WTC11 (cell line): ENCODE results near the gene MAGEB17. TPM values are rescaled to one million over a fixed set of nuclear protein-coding genes. Genes with fewer than 3 reads are reported as not detected.

ENCODE experiments used
- ATAC-seq: fragments of 200-7000 bp; cut with Tn5 transposase; 2 replicates; pipeline ENCODE4 v1.10.0; 2021; ENCODE audit warnings: mild to moderate bottlenecking, moderate library complexity
- CTCF ChIA-PET: fragments of 300-600 bp; sonication (Branson Sonifier 250); formaldehyde crosslinking; loops from one replicate; lab custom pipeline; 2021; ENCODE audit warnings: antibody characterized with exemption; lab: Charles Lee
- POLR2A ChIA-PET: fragments of 350-600 bp; sonication (Branson Sonifier 250); formaldehyde crosslinking; loops from one replicate; lab custom pipeline; 2021; ENCODE audit warnings: antibody characterized with exemption; lab: Charles Lee
- DNase-seq: peaks from one replicate; pipeline ENCODE4 v3.0.0; 2021; ENCODE audit warnings: low spot score
- H3K27ac Mint-ChIP-seq: 2 replicates; pipeline ENCODE4 v1.8.0; 2021; ENCODE audit warnings: mixed read lengths
- H3K27me3 Mint-ChIP-seq: 2 replicates; pipeline ENCODE4 v1.8.0; 2021; ENCODE audit warnings: low read depth, mild to moderate bottlenecking, moderate library complexity, mixed read lengths
- H3K36me3 Mint-ChIP-seq: 2 replicates; pipeline ENCODE4 v1.8.0; 2021; ENCODE audit warnings: mixed read lengths
- H3K4me1 Mint-ChIP-seq: 2 replicates; pipeline ENCODE4 v1.8.0; 2022; ENCODE audit warnings: mixed read lengths
- H3K4me3 Mint-ChIP-seq: 2 replicates; pipeline ENCODE4 v1.8.0; 2021; ENCODE audit warnings: mild to moderate bottlenecking, moderate library complexity, mixed read lengths
- H3K9me3 Mint-ChIP-seq: 2 replicates; pipeline ENCODE4 v1.8.0; 2021; ENCODE audit warnings: mixed read lengths
- AFF4 ChIP-seq: sonication (generic); formaldehyde crosslinking; IDR thresholded peaks from 2 replicates; pipeline ENCODE4 v1.8.1; 2023; ENCODE audit warnings: mild to moderate bottlenecking, missing genetic modification reagents, borderline replicate concordance
- ATF1 ChIP-seq: sonication (generic); formaldehyde crosslinking; IDR thresholded peaks from 2 replicates; pipeline ENCODE4 v1.8.1; 2023; ENCODE audit warnings: mild to moderate bottlenecking, moderate library complexity, missing genetic modification reagents
- ATF2 ChIP-seq: sonication (generic); formaldehyde crosslinking; IDR thresholded peaks from 2 replicates; pipeline ENCODE4 v1.8.1; 2022; ENCODE audit warnings: low read depth, missing genetic modification reagents, borderline replicate concordance
- ATF3 ChIP-seq: sonication (generic); formaldehyde crosslinking; conservative IDR thresholded peaks from 2 replicates; pipeline ENCODE4 v1.8.1; 2022; ENCODE audit warnings: mild to moderate bottlenecking, missing genetic modification reagents
- CREB1 ChIP-seq: sonication (generic); formaldehyde crosslinking; IDR thresholded peaks from 2 replicates; pipeline ENCODE4 v1.8.0; 2023; ENCODE audit warnings: mild to moderate bottlenecking, missing genetic modification reagents
- FOXP4 ChIP-seq: sonication (generic); formaldehyde crosslinking; IDR thresholded peaks from 2 replicates; pipeline ENCODE4 v1.8.0; 2022; ENCODE audit warnings: mild to moderate bottlenecking, missing genetic modification reagents
- IRF1 ChIP-seq: sonication (generic); formaldehyde crosslinking; IDR thresholded peaks from 2 replicates; pipeline ENCODE4 v1.8.0; 2023; ENCODE audit warnings: missing genetic modification reagents
- JUN ChIP-seq: sonication (generic); formaldehyde crosslinking; IDR thresholded peaks from 2 replicates; pipeline ENCODE4 v1.8.0; 2023; ENCODE audit warnings: mild to moderate bottlenecking, missing genetic modification reagents
- MYBL2 ChIP-seq: sonication (generic); formaldehyde crosslinking; IDR thresholded peaks from 2 replicates; pipeline ENCODE4 v1.8.1; 2023; ENCODE audit warnings: mild to moderate bottlenecking, moderate library complexity, missing genetic modification reagents
- PRDM15 ChIP-seq: sonication (generic); formaldehyde crosslinking; IDR thresholded peaks from 2 replicates; pipeline ENCODE4 v1.8.0; 2022; ENCODE audit warnings: missing genetic modification reagents
- SMAD4 ChIP-seq: sonication (generic); formaldehyde crosslinking; IDR thresholded peaks from 2 replicates; pipeline ENCODE4 v1.8.0; 2022; ENCODE audit warnings: mild to moderate bottlenecking, missing genetic modification reagents
- SOX15 ChIP-seq: fragments of 250-450 bp; sonication (Bioruptor Pico); IDR thresholded peaks from 2 replicates; pipeline ENCODE4 v1.9.0; 2021; ENCODE audit warnings: mild to moderate bottlenecking
- TEAD4 ChIP-seq: sonication (generic); formaldehyde crosslinking; IDR thresholded peaks from 2 replicates; pipeline ENCODE4 v1.8.0; 2022; ENCODE audit warnings: mild to moderate bottlenecking, missing genetic modification reagents
- ZNF263 ChIP-seq: sonication (generic); formaldehyde crosslinking; IDR thresholded peaks from 2 replicates; pipeline ENCODE4 v1.8.1; 2022; ENCODE audit warnings: low read depth, mild to moderate bottlenecking, moderate library complexity, missing genetic modification reagents
- ZNF671 ChIP-seq: fragments of 250-450 bp; sonication (Bioruptor Pico); IDR thresholded peaks from 2 replicates; pipeline ENCODE4 v1.8.0; 2021; ENCODE audit warnings: mild to moderate bottlenecking
- total RNA-seq: library from RNA; stranded (reverse); gene quantifications from 3 replicates; pipeline ENCODE4 v1.2.3, GENCODE V29; 2021

The MAGEB17 gene
- total RNA-seq, 1 experiment from 2014 or later: 0.63 TPM

- no peak for TF ChIP-seq PRDM15 (CRISPR knock-in tag)
Observed at GRCh38 chrX:16187024-16187760, 19.9 kb downstream of the MAGEB17 start (continued).

- peaks cover 59% of the 10 kb centered on the region for H3K4me1 Mint-ChIP-seq
- H3K36me3 Mint-ChIP-seq: no peaks in the 10 kb centered on the region
- peaks cover 6% of the 10 kb centered on the region; the same call in 1 of the 2 replicates for H3K9me3 Mint-ChIP-seq
- CTCF ChIA-PET: no interaction called here
- no peak for ATAC-seq
- no peak for DNase-seq
- no peak for TF ChIP-seq AFF4 (CRISPR knock-in tag)
- TF ChIP-seq JUN: no peak
- no peak for TF ChIP-seq FOXP4 (CRISPR knock-in tag)
- TF ChIP-seq CREB1 (CRISPR knock-in tag): no peak
- no peak for TF ChIP-seq ZNF671 (CRISPR knock-in tag)
- TF ChIP-seq MYBL2: no peak
- no peak for TF ChIP-seq ATF3 (CRISPR knock-in tag)
- TF ChIP-seq SOX15 (CRISPR knock-in tag): no peak
- TF ChIP-seq SMAD4 (CRISPR knock-in tag): no peak
- TF ChIP-seq PRDM15 (CRISPR knock-in tag): no peak
- TF ChIP-seq ZNF263: no peak
- no peak for TF ChIP-seq TEAD4 (CRISPR knock-in tag)
- no peak for TF ChIP-seq ATF1
- no peak for TF ChIP-seq ATF2 (CRISPR knock-in tag)
- TF ChIP-seq IRF1 (CRISPR knock-in tag): no peak
- H3K4me3 Mint-ChIP-seq: no peak overlapping the region
- peaks cover under 1% of the 10 kb centered on the region; the same call in 1 of the 2 replicates for H3K27me3 Mint-ChIP-seq
- no peak overlapping the region for H3K27ac Mint-ChIP-seq
- POLR2A ChIA-PET: no interaction called here
Observed at GRCh38 chrX:16188687-16189086, 21.4 kb downstream of the MAGEB17 start.
